HG03135 (cell line): ENCODE measurements around the gene RDH13.
A peak's percentile ranks its signal among the peaks of the same experiment; 100 is the strongest.
"Not testable (repeated sequence)": the region's sequence is repeated elsewhere in the genome, so short reads cannot be mapped to it uniquely, and the experiment has no call there.

Experiments
- ATAC-seq: cut with Tn5 transposase; IDR thresholded peaks from one replicate; pipeline ENCODE4 v1.9.1; 2021; ENCODE audit warnings: mild to moderate bottlenecking, moderate library complexity; ENCODE audit not compliant: unreplicated experiment

RDH13 gene

GRCh38 chr19:55062735-55063491 lies at the start of gene RDH13:
RDH13 (minus strand) TSS chr19:55063148; CDS start chr19:55063032, 116 bp downstream.
- ATAC-seq = peak; percentile 93

- ATAC-seq = no peak
Measured at GRCh38 chr19:55112246-55112776, 49.4 kb upstream of the RDH13 start.

GRCh38 chr19:55111238-55111831 lies 48.4 kb upstream of the RDH13 start:
- no peak for ATAC-seq

GRCh38 chr19:55109527-55110291 lies 46.8 kb upstream of the RDH13 start:
- ATAC-seq = no peak

GRCh38 chr19:55107252-55107651 lies 44.3 kb upstream of the RDH13 start:
- not testable (repeated sequence) for ATAC-seq

GRCh38 chr19:55106591-55106990 lies 43.6 kb upstream of the RDH13 start:
- ATAC-seq = no peak

- no peak for ATAC-seq
Measured at GRCh38 chr19:55105237-55105636, 42.3 kb upstream of the RDH13 start.

- ATAC-seq = no peak
Measured at GRCh38 chr19:55103190-55103589, 40.2 kb upstream of the RDH13 start.

- no peak for ATAC-seq
Measured at GRCh38 chr19:55101261-55101660, 38.3 kb upstream of the RDH13 start.

- no peak for ATAC-seq
Measured at GRCh38 chr19:55099557-55100506, 36.9 kb upstream of the RDH13 start.

- no peak for ATAC-seq
Measured at GRCh38 chr19:55098716-55099556, 36.0 kb upstream of the RDH13 start.

- ATAC-seq = no peak
Measured at GRCh38 chr19:55097864-55098715, 35.1 kb upstream of the RDH13 start.

- ATAC-seq = no peak
Measured at GRCh38 chr19:55096061-55096701, 33.2 kb upstream of the RDH13 start.

- ATAC-seq = no peak
Measured at GRCh38 chr19:55095260-55096060, 32.5 kb upstream of the RDH13 start.

- ATAC-seq = no peak
Measured at GRCh38 chr19:55094456-55095259, 31.7 kb upstream of the RDH13 start.
